Measurements from ENCODE around the gene ZNF503. TPM values are rescaled to one million over a fixed set of nuclear protein-coding genes. Genes with fewer than 3 reads are reported as not detected.

ZNF503 gene
- polyA plus RNA-seq (ENCODE audit: insufficient read length in 3 of 3): 10 to 100 TPM; 50.6 to 55.4 (median 51.5) TPM

- DNase-seq (ENCODE audit: low read depth in 3 of 3, low spot score in 2 of 3): peak in 1 of 3 donors; percentile 95
These were observed at the start of gene ZNF503 for GRCh38 chr10:75401569-75402485. Gene ZNF503 (minus strand): TSS chr10:75401764. CDS start chr10:75401419, 345 bp downstream.

- no peak for DNase-seq (ENCODE audit: low read depth in 3 of 3, low spot score in 2 of 3)
These were observed 49.4 kb upstream of the ZNF503 start for GRCh38 chr10:75450644-75451640.

DNA sequence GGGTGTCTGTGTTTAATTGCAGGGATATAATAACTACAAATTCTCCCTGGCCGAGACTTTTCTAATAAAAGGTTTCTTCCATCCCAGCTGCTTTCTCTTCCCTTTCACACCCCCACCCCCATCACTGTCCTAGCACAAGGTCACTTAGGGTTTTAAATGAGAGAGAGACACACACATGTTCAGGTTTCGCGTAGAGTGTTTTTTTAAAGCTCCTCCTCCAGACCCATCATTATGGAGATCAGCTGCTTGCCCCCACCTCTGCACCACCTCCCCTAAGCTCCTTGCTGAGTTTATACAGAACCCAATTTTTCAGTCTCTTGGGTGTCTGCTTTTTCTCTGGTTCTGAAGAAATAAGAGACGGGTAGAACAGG is 48.5 kb upstream of the ZNF503 start:
- DNase-seq (ENCODE audit: low read depth in 3 of 3, low spot score in 2 of 3): no peak

DNA sequence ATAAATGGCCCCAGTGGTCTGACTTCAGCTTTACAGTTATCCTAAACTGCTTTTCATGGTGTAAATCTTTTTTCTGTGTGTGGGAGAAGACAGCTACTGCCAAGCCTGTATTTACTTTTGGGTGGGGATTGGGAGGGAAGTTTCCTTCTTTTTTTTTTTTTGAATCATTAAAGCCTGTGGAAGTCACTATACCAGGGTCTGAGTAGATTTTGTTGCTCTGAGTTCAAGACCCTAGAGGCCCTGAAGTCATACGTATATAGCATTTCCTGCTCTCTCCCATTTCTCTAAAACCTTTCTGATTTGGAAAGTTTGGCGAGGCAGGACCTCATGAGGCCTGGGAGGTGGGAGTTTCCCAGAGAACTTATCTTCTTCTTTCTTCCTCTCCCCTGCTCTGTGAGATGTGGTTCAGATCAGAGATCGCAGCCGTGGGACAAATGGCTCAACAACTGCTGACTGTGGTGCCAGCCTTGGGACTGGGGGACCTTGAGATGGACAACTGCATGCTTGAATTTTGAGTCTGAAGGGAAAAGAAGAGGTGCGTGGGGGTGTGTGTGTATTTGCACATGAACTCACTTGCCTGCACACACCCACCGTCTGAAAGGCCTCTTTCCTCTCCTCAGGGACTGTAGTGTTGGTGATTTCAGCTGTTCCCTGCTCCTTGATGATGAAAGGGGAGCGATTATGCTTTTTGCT is 48.0 kb upstream of the ZNF503 start:
- no peak for DNase-seq (ENCODE audit: low read depth in 3 of 3, low spot score in 2 of 3)

GRCh38 chr10:75448166-75448565 is 46.6 kb upstream of the ZNF503 start:
- DNase-seq (ENCODE audit: low read depth in 3 of 3, low spot score in 2 of 3): no peak

- DNase-seq (ENCODE audit: low read depth in 3 of 3, low spot score in 2 of 3): no peak
These were observed 44.9 kb upstream of the ZNF503 start for GRCh38 chr10:75446508-75446907.

- no peak for DNase-seq (ENCODE audit: low read depth in 3 of 3, low spot score in 2 of 3)
These were observed 43.3 kb upstream of the ZNF503 start for GRCh38 chr10:75444781-75445386.

- DNase-seq (ENCODE audit: low read depth in 3 of 3, low spot score in 2 of 3): no peak
These were observed 41.8 kb upstream of the ZNF503 start for GRCh38 chr10:75443362-75443761.

GRCh38 chr10:75441682-75442081 is 40.1 kb upstream of the ZNF503 start:
- DNase-seq (ENCODE audit: low read depth in 3 of 3, low spot score in 2 of 3): no peak

DNA sequence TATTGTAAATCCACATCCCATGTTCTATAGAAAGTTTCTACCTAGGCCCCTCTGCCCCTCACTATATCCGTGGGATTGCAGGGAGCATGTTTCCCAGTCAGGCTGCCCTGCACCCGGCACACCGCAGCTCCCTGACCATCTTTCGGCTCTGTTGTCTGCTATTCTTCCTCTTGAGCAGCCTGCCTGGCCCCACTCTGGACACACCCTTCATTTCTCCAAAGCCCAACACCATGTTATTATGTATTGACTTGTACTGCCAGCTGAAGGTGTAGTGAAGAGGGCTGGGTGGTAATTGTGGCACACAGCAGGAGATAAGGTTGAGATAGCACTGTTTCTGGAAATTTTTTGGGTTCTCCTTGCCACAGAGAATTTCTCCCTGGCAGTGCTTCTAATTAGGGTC is 39.6 kb upstream of the ZNF503 start:
- no peak for DNase-seq (ENCODE audit: low read depth in 3 of 3, low spot score in 2 of 3)

DNA sequence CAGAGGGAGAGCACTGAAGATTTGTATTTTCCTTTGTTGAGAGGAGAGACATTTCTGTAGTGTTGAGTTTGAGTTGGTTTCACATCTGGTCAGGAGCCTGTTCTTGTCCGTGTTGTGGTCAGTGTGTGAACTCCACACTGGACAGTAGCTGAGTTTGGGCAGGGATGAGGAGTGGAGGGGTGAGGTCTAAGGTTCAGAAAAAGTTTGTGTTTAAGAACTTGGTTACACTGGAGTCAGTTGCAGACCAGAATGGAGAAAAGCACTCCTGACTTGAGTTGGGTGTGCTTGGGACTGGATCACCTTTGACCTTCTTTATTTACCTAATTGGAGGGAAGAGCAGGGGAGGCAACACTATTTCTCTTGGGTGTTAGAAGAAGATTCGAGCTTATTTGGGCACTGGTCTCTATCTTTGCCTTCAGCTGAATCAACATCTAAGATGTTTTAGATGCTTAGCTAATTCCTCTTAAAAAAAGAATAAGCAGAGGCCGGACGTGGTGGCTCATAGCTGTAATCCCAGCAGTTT is 38.8 kb upstream of the ZNF503 start:
- no peak for DNase-seq (ENCODE audit: low read depth in 3 of 3, low spot score in 2 of 3)

DNA sequence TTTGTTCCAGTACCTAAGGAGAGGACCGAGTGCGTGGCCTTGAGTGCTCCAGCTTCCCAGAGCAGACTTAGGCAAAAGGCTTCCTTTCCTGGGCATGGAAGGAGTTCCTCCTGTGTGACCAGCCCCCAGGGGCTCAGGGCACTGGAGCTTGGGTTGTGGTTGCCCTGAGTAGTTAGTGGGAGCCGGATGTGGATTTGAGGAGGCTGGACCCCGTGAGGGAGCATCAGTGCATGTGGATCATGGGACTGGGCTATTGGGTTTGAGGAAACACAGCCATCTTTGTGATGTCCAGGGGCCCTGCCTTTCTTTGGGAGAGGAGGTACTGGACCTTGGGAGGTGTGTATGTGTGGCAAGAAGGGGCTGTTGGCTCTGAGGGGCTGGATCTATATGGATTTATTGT is 38.2 kb upstream of the ZNF503 start:
- DNase-seq (ENCODE audit: low read depth in 3 of 3, low spot score in 2 of 3): no peak

GRCh38 chr10:75438275-75438674 is 36.7 kb upstream of the ZNF503 start:
- DNase-seq (ENCODE audit: low read depth in 3 of 3, low spot score in 2 of 3): no peak

GRCh38 chr10:75437693-75438092 is 36.1 kb upstream of the ZNF503 start:
- no peak for DNase-seq (ENCODE audit: low read depth in 3 of 3, low spot score in 2 of 3)

DNA sequence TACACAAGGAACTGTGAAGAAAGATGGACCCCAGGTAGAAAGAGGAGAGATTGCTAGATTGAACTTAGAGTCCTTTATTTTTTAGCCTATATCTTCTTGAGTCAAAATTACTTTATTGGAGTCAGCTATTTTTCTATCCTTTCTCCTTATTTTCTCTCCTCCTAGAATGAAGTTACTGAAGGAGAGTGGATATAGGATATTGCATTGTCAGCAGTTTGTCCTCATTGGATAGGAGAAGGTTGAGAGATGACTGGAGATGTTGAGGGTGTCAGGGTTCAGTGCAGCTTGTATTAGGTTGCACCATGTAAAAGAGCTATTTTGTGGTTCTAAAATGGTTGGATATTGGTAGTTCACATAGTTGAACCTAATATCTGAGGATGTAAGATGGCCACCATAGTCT is 35.3 kb upstream of the ZNF503 start:
- DNase-seq (ENCODE audit: low read depth in 3 of 3, low spot score in 2 of 3): no peak

DNA sequence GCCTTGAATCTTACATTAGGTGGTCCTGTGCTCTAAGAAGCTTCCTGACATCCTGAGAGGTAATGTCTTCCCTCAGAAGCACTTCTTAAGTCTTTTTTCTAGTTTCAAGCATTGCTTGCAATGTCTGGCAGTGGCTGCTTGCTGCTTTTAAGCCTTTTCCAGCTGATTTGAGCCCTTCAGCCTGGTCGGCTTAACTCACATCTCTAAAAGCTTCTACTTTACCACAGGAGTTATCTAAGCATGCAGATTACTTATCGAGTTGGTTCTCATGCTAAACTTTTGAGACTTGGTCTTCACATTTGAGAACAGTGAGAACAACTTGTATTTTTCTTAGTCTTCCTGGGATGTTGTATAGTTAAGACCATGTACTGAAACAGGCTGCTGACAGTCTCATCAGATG is 33.7 kb upstream of the ZNF503 start:
- DNase-seq (ENCODE audit: low read depth in 3 of 3, low spot score in 2 of 3): no peak

- DNase-seq (ENCODE audit: low read depth in 3 of 3, low spot score in 2 of 3): no peak
These were observed 32.7 kb upstream of the ZNF503 start for GRCh38 chr10:75434291-75434690.

GRCh38 chr10:75433216-75433615 is 31.7 kb upstream of the ZNF503 start:
- no peak for DNase-seq (ENCODE audit: low read depth in 3 of 3, low spot score in 2 of 3)

GRCh38 chr10:75432763-75433162 is 31.2 kb upstream of the ZNF503 start:
- DNase-seq (ENCODE audit: low read depth in 3 of 3, low spot score in 2 of 3): no peak

DNA sequence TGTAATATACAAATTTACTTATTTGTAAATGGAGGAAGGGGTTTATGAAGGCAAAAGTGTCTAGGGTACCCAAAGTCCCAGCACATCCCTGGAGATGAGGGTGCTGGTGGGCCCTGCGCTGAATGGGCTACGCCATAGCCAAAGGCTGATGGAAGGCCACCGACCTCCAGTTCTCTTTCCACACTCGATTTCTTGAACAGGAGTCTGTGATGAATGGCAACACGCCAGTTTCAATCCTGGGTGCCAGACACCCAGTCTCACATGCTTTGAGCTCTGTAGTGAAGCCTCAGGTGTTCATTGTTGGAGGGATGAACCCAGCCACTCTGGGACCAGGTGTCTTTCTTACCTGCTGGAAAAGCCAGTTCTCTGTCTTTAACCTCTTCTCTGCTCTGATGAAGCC is 30.6 kb upstream of the ZNF503 start:
- DNase-seq (ENCODE audit: low read depth in 3 of 3, low spot score in 2 of 3): no peak
